ENCODE measurements around the gene PLPPR5. TPM values are rescaled to one million over a fixed set of nuclear protein-coding genes. Genes with fewer than 3 reads are reported as not detected.

The PLPPR5 gene
- total RNA-seq, 1 experiment from 2014 or later: not detected

- no peak overlapping the region for H3K27ac ChIP-seq (ENCODE audit: low read depth, low read length)
- H3K4me1 ChIP-seq (ENCODE audit: control insufficient read depth in 1 of 2, insufficient read depth in 2 of 2, low read length in 2 of 2): no peaks in the 10 kb centered on the region
- no peak overlapping the region for H2AFZ ChIP-seq (ENCODE audit: low read depth, low read length, poor library complexity, severe bottlenecking)
- intact Hi-C loops (cut with micrococcal nuclease): no loop called here
- ChIA-PET POLR2A (no interaction called here), RAD21 (ENCODE audit: low non-redundant PET in 1 of 2, low total read pairs in 2 of 2, uncharacterized antibody in 2 of 2, unreplicated experiment in 2 of 2) (no interaction called here), CTCF (no interaction called here)
- H3K4me3 ChIP-seq (replicated peaks in 1 of 2; ENCODE audit: low read depth in 1 of 2, low read length in 2 of 2): no peak overlapping the region
- no peak overlapping the region for H3K4me2 ChIP-seq (ENCODE audit: low read length)
- H3K27me3 ChIP-seq (ENCODE audit: insufficient read depth, low read length): no peaks in the 10 kb centered on the region
- no peak for ATAC-seq
- no peaks in the 10 kb centered on the region for H3K9me2 ChIP-seq (ENCODE audit: insufficient read depth)
- no TSS peak for BruUV-seq (replicated peaks)
- no peaks in the 10 kb centered on the region for H3K79me2 ChIP-seq (ENCODE audit: insufficient read depth, low read length)
- TF ChIP-seq ZFX (IDR thresholded peaks at IDR 0.05): no peak
- no peak for TF ChIP-seq ZNF274 (IDR thresholded peaks at IDR 0.05; ENCODE audit: low read depth, low read length)
- no peak for TF ChIP-seq CTCF (IDR thresholded peaks at IDR 0.05 in 2 of 3, conservative IDR thresholded peaks at IDR 0.05 in 1 of 3; ENCODE audit: borderline replicate concordance in 1 of 3, insufficient read depth in 1 of 3, low read depth in 2 of 3, low read length in 2 of 3)
- TF ChIP-seq ATF3 (IDR thresholded peaks at IDR 0.05): no peak
- no peak for TF ChIP-seq RAD21 (IDR thresholded peaks at IDR 0.05; ENCODE audit: low read depth)
- TF ChIP-seq SIN3A (IDR thresholded peaks at IDR 0.05; ENCODE audit: low read depth): no peak
- TF ChIP-seq POLR2A (IDR thresholded peaks at IDR 0.05; ENCODE audit: borderline replicate concordance, extremely low read depth, insufficient read depth, insufficient read length): no peak
- no peak for TF ChIP-seq TCF7L2 (IDR thresholded peaks at IDR 0.05; ENCODE audit: borderline replicate concordance, extremely low read depth, insufficient read depth, insufficient read length)
- TF ChIP-seq REST (IDR thresholded peaks at IDR 0.05; ENCODE audit: low read depth): no peak
- no peak for TF ChIP-seq MAX (IDR thresholded peaks at IDR 0.05)
- TF ChIP-seq JUND (IDR thresholded peaks at IDR 0.05): no peak
- TF ChIP-seq SP1 (IDR thresholded peaks at IDR 0.05; ENCODE audit: low read depth): no peak
- TF ChIP-seq FOSL1 (IDR thresholded peaks at IDR 0.05; ENCODE audit: low read depth): no peak
- TF ChIP-seq CBX3 (IDR thresholded peaks at IDR 0.05; ENCODE audit: low read depth): no peak
- no peaks in the 10 kb centered on the region for H4K20me1 ChIP-seq (ENCODE audit: insufficient read depth)
- no peak overlapping the region for H3K9ac ChIP-seq (ENCODE audit: low read length)
- no peaks in the 10 kb centered on the region for H3K36me3 ChIP-seq (ENCODE audit: control insufficient read depth in 1 of 2, insufficient read depth in 2 of 2, low read length in 2 of 2)
- no peak for DNase-seq (ENCODE audit: low read depth, low spot score)
- H3K9me3 ChIP-seq (ENCODE audit: control insufficient read depth in 1 of 2, insufficient read depth in 1 of 2, low read depth in 1 of 2, low read length in 2 of 2): no peaks in the 10 kb centered on the region
These were observed 47.1 kb upstream of the PLPPR5 start for GRCh38 chr1:99051611-99052283.
